ENCODE results near the gene MAL. TPM values are rescaled to one million over a fixed set of nuclear protein-coding genes. Genes with fewer than 3 reads are reported as not detected.

MAL gene
- total and polyA plus RNA-seq, 2 of the 4 experiments (the other 2 are of a cell fraction): not detected

- no peaks in the 10 kb centered on the region for H3K79me1 ChIP-seq (ENCODE audit: low read depth in 1 of 2, low read length in 2 of 2)
- intact Hi-C loops (cut with micrococcal nuclease): loop anchor here (2.0 kb wide), 1 partner anchor 73 kb away; no protein-coding TSS in a partner anchor
- no peak overlapping the region for H3K14ac ChIP-seq (replicated peaks; ENCODE audit: low read depth, low read length)
- ChIA-PET CTCF (no interaction called here), POLR2A (ENCODE audit: unreplicated experiment) (no interaction called here)
- H3K9me3 ChIP-seq (ENCODE audit: control insufficient read depth, insufficient read depth, low read length): no peaks in the 10 kb centered on the region
- H3K56ac ChIP-seq (ENCODE audit: extremely low read depth, insufficient read depth, low read length): no peak overlapping the region
- no peak overlapping the region for H2AK9ac ChIP-seq (replicated peaks; ENCODE audit: low read depth, low read length, poor library complexity)
- H3K9ac ChIP-seq (ENCODE audit: low read depth, low read length): no peak overlapping the region
- no peak overlapping the region for H3K4me3 ChIP-seq (ENCODE audit: insufficient read depth, low read depth, low read length)
- H4K5ac ChIP-seq (ENCODE audit: low read depth, low read length): no peak overlapping the region
- no peak overlapping the region for H3K4ac ChIP-seq (ENCODE audit: low read depth, low read length)
- no peaks in the 10 kb centered on the region for H3K4me1 ChIP-seq (ENCODE audit: control insufficient read depth, insufficient read depth, low read length)
- H2BK5ac ChIP-seq (ENCODE audit: low read depth, low read length, poor library complexity, severe bottlenecking): no peak overlapping the region
- dilution Hi-C loops (cut with HindIII; ENCODE audit: low sequenced_read_pairs, unreplicated experiment): no loop called here
- no peak overlapping the region for H2BK120ac ChIP-seq (ENCODE audit: low read depth, low read length)
- H3K4me2 ChIP-seq (ENCODE audit: low read depth, low read length): no peak overlapping the region
- DNase-seq: no peak
- no peak overlapping the region for H3K27ac ChIP-seq (ENCODE audit: insufficient read depth, low read length)
- no peak overlapping the region for H2AK5ac ChIP-seq (ENCODE audit: low read depth, low read length)
- no peaks in the 10 kb centered on the region for H3K36me3 ChIP-seq (ENCODE audit: control insufficient read depth, insufficient read depth, low read length)
- no peak overlapping the region for H4K8ac ChIP-seq (ENCODE audit: low read depth in 2 of 2, low read length in 2 of 2)
- H3K27me3 ChIP-seq (ENCODE audit: control insufficient read depth, insufficient read depth, low read length): peaks cover 5% of the 10 kb centered on the region; the same call in 1 of the 2 replicates
- H2BK20ac ChIP-seq (ENCODE audit: low read depth, low read length): no peak overlapping the region
- ATAC-seq (ENCODE audit: low read depth): no peak
- H3K18ac ChIP-seq (ENCODE audit: low read depth, low read length): no peak overlapping the region
- H3K23ac ChIP-seq (ENCODE audit: low read depth, low read length): no peak overlapping the region
- no TSS peak for BruUV-seq (replicated peaks)
- in situ Hi-C loops (cut with MboI; ENCODE audit: low sequenced_read_pairs): no loop called here
- no peaks in the 10 kb centered on the region for H3K9me1 ChIP-seq (ENCODE audit: insufficient read depth, low read length)
- no CpG with 5 or more reads among the region's 6 CpGs for WGBS, 2 experiments (ENCODE audit: extremely low coverage in 2 of 2, insufficient read length in 1 of 2)
- TF ChIP-seq MXI1 (IDR thresholded peaks at IDR 0.05; ENCODE audit: borderline replicate concordance, low read depth, low read length) (no peak), CEBPB (IDR thresholded peaks at IDR 0.05; ENCODE audit: low read depth, low read length) (no peak), RAD21 (IDR thresholded peaks at IDR 0.05; ENCODE audit: low read length) (no peak), RFX5 (IDR thresholded peaks at IDR 0.05; ENCODE audit: low read depth, low read length) (no peak), SMC3 (IDR thresholded peaks at IDR 0.05; ENCODE audit: low read depth, low read length) (no peak), POLR2A (IDR thresholded peaks at IDR 0.05; ENCODE audit: low read depth, low read length) (no peak), CHD1 (IDR thresholded peaks at IDR 0.05; ENCODE audit: low read depth, low read length) (no peak), ELK1 (IDR thresholded peaks at IDR 0.05; ENCODE audit: borderline replicate concordance, low read depth, low read length) (no peak), FOS (IDR thresholded peaks at IDR 0.05; ENCODE audit: low read depth, low read length) (no peak), RCOR1 (IDR thresholded peaks at IDR 0.05; ENCODE audit: insufficient replicate concordance, low read length) (no peak), MAZ (IDR thresholded peaks at IDR 0.05; ENCODE audit: borderline replicate concordance, low read depth, low read length) (no peak), CTCF (conservative IDR thresholded peaks at IDR 0.05; ENCODE audit: low read depth, low read length) (no peak), NFE2L2 (IDR thresholded peaks at IDR 0.05; ENCODE audit: low read depth, low read length) (no peak), USF2 (IDR thresholded peaks at IDR 0.05; ENCODE audit: low read depth, low read length) (no peak), MAFK (IDR thresholded peaks at IDR 0.05; ENCODE audit: low read depth, low read length) (no peak), BHLHE40 (IDR thresholded peaks at IDR 0.05; ENCODE audit: low read depth, low read length) (no peak)
- H4K91ac ChIP-seq (ENCODE audit: insufficient read depth, low read depth, low read length): no peak overlapping the region
- H2BK15ac ChIP-seq (ENCODE audit: low read depth, low read length): no peak overlapping the region
- H4K20me1 ChIP-seq (ENCODE audit: insufficient read depth, low read length): no peaks in the 10 kb centered on the region
- no peak overlapping the region for H2AFZ ChIP-seq (replicated peaks; ENCODE audit: low read length, poor library complexity)
Measured at GRCh38 chr2:94982156-94982555, 43.4 kb upstream of the MAL start.

Data from IMR-90 (cell line).